Measurements from ENCODE around the gene LGSN. TPM values are rescaled to one million over a fixed set of nuclear protein-coding genes. Genes with fewer than 3 reads are reported as not detected.
"Not testable (repeated sequence)": the region's sequence is repeated elsewhere in the genome, so short reads cannot be mapped to it uniquely, and the experiment has no call there.

LGSN gene
- total RNA-seq, 1 donor from 2014 or later, result not detected

DNA sequence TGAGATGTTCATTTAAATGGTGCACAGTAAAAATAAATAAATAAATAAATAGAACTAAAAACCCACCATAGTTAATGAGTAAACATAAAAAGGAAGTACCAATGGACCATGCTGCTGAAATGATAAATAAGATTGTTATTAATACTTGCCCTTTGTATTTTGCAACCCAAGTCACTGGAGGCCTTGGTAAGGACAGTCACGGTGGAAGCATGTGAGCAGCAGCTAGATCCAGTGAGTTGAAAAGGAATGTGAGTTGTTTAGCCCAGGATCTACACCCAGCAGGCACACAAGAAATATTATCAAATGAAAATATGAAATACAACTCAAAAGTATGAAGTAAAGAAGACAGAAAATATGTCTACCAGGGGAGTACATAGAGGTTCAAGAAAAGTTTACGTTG lies 6.7 kb downstream of the LGSN start:
- intact Hi-C loops (cut with DNase I), result no loop called here
- no peak for DNase-seq (ENCODE audit: low spot score)

DNA sequence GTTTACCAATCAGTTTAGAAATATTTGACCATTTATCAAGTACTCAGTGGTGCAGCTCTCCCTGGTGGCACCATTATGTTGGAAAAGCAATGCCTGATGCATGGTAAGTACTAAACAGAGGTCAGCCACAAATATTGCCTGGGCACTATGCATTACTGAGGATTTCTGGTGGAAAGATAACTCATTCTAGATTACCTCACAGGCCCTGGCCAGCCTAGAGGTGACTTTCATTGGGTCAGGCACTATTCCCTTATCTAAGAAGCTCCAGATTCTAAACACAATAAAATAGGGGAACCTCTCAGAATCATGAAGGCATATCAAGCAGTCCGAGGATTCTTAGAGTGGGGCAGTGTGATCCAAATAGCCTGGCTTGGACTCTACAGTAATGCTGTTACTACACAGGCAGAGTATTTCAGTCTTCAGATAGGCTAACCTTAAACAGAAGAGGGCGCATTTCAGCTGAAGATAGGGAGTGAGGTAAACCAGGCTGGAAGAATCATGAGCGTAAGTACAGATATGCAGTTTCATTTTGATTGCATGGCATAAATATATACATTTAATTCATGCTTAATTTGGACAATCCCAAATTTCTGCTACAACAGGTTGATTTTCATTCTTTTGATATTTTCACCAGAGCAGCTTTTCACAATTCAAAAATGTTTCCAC lies 12.1 kb downstream of the LGSN start:
- intact Hi-C loops (cut with DNase I), result no loop called here
- no peak for DNase-seq (ENCODE audit: low spot score)

DNA sequence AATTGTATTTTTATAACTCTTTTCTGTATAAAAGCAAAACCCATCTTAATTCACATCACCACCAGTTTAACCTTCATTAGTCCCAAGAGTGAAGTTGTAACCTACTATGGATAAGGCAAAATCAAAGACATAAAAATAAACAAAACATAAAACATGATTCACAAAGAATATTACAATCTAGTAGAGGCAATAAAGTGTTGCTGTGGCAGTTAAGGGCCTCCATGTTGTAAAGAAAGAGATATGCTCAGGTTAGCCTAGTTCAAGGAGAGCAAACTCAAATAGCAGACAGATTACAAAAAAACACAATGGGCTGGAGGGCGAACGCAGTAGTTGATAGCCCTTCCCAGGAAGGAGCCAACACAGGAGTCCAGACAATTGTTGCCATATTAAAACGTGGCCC lies 13.4 kb downstream of the LGSN start:
- intact Hi-C loops (cut with DNase I), result no loop called here
- DNase-seq (ENCODE audit: low spot score), result no peak

- no peak for DNase-seq (ENCODE audit: low spot score)
- intact Hi-C loops (cut with DNase I), result no loop called here
These were observed 14.5 kb downstream of the LGSN start for GRCh38 chr6:63305277-63305676.

- DNase-seq (ENCODE audit: low spot score), result no peak
These were observed 16.3 kb downstream of the LGSN start for GRCh38 chr6:63303476-63303875.

DNA sequence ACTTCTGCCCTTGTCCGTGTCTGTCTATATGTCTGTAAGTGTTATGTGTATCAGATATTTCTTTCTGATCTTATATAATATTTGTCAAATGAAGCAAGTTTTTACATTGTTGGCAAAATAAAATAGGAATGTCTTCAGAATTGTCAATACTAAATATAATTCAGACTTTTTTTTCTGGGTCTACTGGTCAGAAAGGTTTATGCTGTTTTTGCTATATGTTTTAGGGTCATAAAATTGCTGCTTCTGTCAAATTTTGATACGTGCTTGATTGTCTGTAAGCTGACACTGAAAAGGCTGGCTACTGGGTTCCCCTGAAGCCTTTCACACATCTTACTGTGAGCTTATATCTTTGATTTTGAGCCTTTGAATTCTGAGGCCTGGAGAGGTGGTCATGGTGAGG lies 20.1 kb downstream of the LGSN start:
- intact Hi-C loops (cut with DNase I), result no loop called here
- DNase-seq (ENCODE audit: low spot score), result no peak

More at GRCh38 chr6:63303476-63303875, 16.3 kb downstream of the LGSN start:
- intact Hi-C loops (cut with DNase I), result no loop called here

DNA sequence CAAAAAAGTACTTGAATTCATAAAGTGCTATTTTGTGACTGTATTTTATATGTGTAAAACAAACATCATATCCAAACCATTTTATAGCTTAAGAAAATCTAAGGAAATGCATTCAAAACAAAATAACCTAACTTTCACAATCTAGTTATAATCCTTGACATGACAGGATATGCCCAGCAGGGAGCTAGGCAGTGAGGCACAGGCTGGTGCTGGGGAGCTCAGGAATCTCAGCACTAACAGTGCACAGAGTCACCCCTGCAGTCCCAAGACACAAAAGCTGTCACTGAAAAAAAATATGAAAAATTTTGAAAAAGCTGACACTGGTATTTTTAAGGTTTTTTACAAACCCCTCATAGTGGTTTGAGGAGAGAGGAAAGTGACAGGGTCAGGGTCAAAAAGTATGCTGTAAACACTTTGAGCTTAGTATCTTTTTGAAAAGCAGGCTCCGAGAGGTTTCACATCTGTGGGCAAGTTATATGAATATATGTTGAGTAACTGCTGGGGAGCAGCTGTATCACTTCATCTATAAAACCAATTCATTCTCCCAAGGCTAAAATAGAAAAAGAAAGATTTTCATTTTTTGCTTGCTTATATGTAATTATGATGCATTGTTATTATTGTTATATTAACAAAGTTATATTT lies 24.1 kb downstream of the LGSN start:
- intact Hi-C loops (cut with DNase I), result no loop called here
- DNase-seq (ENCODE audit: low spot score), result no peak

- intact Hi-C loops (cut with DNase I), result no loop called here
These were observed 29.2 kb downstream of the LGSN start for GRCh38 chr6:63290492-63291058.

DNA sequence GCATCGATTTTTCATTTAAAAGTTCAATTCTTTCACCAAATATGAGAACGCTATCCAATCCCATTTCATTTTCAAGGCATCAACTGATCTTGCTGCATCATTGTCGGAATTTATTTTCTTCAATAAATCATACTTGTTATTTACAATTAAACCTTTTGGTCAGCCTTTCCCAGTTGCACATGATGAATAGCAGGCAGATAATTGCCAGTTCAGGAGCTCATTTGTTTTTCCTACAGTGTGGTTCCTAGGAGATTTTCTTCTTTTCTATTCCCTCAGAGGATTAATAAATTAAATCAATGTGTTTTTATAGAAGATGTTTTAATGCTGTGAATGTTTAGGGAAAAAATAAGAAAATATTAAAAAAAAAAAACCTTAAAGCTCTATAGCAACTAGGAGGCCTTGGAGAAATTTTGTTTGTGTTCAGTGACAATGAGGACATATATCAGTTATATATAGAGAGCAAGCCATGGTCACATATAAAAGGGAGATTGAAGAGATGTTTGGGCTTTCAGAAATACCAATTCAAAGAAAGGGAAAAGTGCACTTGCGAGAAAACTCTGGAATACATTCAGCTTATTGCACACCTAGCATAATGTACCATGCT lies 30.4 kb downstream of the LGSN start:
- no peak for DNase-seq (ENCODE audit: low spot score)
- intact Hi-C loops (cut with DNase I), result no loop called here

More at GRCh38 chr6:63290492-63291058, 29.2 kb downstream of the LGSN start:
- no peak for DNase-seq (ENCODE audit: low spot score)

DNA sequence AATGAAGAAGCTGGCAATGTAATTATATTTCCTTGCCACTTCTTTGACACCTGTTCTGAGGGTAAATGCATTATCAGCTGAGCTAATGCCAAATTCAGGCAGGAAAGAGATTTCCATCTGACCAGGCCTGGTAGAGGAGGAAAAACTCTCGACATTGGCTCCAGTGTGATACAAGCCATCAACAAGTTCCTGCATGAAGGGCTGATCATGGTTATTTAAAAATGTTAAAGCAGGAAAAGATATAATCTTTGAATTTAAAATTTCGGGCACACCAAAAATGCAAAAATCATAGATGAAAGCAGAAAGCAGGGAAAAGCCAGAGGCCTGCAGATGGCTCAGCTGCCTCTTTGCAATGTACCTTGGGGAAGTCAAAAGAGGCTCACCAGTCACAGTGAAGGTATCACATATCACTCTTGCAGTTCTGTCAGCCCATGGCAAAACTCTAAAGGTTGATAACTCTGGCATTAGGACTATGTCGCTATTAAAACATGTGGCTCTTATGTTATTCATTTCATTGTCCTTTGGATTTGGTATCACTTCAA lies 39.1 kb downstream of the LGSN start:
- intact Hi-C loops (cut with DNase I), result no loop called here

DNA sequence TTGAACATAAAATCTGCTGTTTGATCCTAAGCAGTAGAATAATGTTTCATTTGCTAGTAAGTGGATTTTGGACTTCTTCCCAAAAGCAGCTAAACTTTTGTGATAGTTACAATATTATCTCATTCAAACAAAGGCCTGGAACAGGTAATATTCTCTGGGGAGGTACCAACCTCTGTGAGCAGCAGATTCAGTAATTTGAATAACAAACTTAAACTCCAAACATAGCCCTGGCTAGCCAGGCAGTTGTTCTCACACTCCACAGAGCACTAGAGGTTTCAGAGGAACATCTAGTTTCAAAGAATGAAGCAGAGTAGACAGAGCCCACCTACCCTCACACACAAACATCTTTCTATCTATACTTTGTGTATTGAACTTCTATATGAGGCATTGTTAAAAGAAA lies 40.9 kb downstream of the LGSN start:
- DNase-seq (ENCODE audit: low spot score), result no peak
- intact Hi-C loops (cut with DNase I), result no loop called here

More for the DNA sequence above, 39.1 kb downstream of the LGSN start:
- no peak for DNase-seq (ENCODE audit: low spot score)

- intact Hi-C loops (cut with DNase I), result no loop called here
- DNase-seq (ENCODE audit: low spot score), result no peak
These were observed 43.8 kb downstream of the LGSN start for GRCh38 chr6:63275953-63276352.

DNA sequence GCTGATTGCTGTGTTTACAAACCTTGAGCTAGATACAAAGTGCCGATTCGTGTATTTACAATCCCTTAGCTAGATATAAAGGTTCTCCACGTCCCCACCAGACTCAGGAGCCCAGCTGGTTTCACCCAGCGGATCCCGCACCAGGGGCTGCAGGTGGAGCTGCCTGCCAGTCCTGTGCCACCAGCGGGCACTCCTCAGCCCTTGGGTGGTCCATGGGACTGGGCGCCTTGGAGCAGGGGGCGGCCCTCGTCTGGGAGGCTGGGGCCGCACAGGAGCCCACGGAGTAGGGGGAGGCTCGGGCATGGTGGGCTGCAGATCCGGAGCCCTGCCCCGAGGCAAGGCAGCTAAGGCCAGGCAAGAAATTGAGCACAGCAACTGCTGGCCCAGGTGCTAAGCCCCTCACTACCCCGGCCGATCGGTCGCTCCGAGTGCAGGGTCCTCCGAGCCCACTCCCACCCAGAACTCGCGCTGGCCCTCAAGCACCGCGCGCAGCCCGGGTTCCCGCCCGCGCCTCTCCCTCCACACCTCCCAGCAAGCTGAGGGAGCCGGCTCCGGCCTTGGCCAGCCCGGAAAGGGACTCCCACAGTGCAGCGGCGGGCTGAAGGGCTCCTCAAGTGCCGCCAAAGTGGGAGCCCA lies 44.9 kb downstream of the LGSN start:
- intact Hi-C loops (cut with DNase I); DNase-seq (ENCODE audit: low spot score): not testable (repeated sequence)

DNA sequence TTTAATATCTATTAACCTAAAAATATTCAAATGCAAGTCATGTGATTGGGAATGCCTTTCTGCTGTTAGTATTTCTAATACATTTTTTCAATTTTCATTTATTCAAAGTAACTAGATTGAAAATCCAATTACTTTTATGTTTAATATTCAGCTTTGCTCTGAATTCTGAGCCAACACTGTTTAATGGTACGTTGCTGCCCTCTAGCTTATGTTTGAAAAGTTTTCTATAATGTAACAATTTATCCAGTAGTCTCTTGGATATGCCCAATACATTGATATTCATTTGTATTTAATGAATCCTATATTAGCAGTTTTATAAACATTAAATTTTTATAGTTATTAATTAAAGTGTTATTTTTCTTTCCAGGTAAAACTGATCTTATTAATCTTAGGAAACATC lies 47.4 kb downstream of the LGSN start:
- no peak for DNase-seq (ENCODE audit: low spot score)
- intact Hi-C loops (cut with DNase I), result no loop called here

DNA sequence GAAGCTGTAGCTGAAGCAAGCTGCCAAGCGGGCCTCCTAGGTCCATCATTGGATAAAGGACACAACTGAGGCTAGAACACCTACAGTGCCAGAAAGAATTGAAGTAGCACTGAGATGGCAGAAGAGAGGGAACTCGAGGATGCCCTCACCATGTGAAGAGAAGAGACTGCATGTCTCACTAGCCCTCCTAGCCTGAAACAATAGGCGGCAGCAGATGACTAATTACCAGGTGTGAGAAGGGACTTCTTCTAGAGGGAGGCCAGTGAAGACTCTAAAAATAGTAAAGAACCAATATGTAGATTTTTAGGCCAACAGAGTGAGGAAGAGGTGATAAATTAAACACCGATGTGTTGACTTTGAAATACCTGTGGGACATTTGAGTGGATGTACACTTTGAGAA lies 50.3 kb downstream of the LGSN start:
- intact Hi-C loops (cut with DNase I), result no loop called here

GRCh38 chr6:63268574-63268973 lies 51.2 kb downstream of the LGSN start:
- intact Hi-C loops (cut with DNase I), result no loop called here
- no peak for DNase-seq (ENCODE audit: low spot score)

More for the DNA sequence above, 50.3 kb downstream of the LGSN start:
- no peak for DNase-seq (ENCODE audit: low spot score)

DNA sequence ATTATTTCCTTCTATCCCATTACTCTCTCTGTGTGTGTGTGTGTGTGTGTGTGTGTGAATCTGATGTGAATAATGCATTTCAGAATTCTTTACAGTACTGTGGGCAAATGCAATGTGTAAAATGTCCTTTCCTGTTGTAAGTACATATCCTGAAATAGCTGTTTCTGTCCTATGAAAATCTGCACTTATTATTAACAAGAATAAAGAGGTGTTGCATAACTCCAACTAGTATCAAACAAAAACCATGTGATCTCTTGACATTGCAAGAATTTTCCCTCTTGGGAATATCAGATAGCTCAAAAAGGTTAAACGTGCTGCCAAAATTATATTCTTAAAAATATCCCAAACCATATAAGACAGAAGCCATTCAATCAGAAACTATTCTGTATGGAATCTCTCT lies 52.0 kb downstream of the LGSN start:
- no peak for DNase-seq (ENCODE audit: low spot score)
- intact Hi-C loops (cut with DNase I), result no loop called here

DNA sequence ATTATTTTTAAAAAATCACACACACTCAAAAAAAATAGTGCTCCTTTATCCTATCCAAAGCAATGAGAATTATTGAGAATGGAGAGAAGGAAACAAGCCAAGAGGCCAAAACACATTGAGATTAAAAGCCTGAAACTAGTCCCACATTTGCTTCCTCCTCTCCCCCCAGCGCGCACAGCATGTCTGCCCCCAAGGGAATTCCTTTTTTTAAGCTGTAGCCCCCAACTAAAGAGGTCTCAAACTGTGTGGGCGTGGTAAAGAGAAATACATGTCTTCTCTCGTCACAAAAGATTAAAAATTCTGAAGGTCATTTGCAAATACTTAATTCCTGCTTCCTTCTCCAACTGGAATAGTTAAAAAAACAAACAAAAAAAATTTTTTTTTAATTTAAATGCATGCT lies 52.7 kb downstream of the LGSN start:
- intact Hi-C loops (cut with DNase I), result no loop called here
- no peak for DNase-seq (ENCODE audit: low spot score)

DNA sequence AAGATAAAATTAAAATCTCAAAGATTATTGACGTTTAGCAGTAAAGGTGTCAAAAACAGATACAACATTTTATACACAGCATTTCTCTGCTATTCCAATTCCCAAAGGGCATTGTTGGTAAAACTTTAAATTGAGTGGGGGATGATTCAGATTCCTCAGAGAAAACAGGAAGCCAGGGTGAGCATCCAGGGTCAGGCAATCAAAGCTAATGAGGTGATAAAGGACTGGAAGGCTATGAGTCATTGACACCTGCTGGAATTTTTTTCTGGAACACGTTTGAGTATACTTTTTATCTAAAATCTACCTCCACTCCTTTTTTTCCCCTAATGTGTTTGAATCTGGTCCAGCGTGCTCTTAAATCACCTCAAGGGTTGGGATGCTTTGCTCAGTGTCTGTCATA lies 56.3 kb downstream of the LGSN start:
- intact Hi-C loops (cut with DNase I), result no loop called here
- DNase-seq (ENCODE audit: low spot score), result no peak

DNA sequence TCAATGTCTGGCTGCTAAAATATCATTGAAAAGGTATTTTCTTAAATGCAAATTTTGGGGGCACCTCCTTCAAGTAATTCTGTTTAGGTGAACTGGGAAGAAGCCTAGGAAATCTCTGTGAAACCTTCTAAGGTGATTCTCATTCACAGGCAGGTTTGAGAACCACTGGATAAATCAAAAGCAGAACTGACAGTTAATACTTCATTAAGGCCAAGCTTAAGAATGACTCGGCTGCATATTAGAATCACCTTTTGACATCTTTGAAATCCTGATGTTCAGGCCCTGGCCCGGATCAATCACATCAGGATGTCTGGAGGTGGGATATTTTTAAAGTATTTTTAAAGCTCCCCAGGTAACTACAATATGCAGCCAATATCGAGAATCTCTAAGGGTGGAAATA lies 58.0 kb downstream of the LGSN start:
- no peak for DNase-seq (ENCODE audit: low spot score)
- intact Hi-C loops (cut with DNase I), result no loop called here

Measured in cardiac septum (tissue), 1 donor.